Transverse colon (tissue), 4 donors: ENCODE measurements around the gene HCK. TPM values are rescaled to one million over a fixed set of nuclear protein-coding genes. Genes with fewer than 3 reads are reported as not detected.

Experiments
- DNase-seq: peaks from one replicate; pipeline ENCODE4 v3.0.0-alpha.2; 2019
- H3K27ac ChIP-seq, 4 donors: fragments of 200-600 bp; sonication (generic); 2 replicates each; pipeline ENCODE4 v1.5.1; 2016 to 2018; ENCODE audit warnings: inconsistent platforms in 4 of 4
- H3K27me3 ChIP-seq: fragments of 200-600 bp; sonication (generic); 2 replicates; pipeline ENCODE4 v1.5.1; 2017; ENCODE audit warnings: inconsistent platforms
- H3K36me3 ChIP-seq, 4 donors: fragments of 200-600 bp; sonication (generic); 2 replicates each; pipeline ENCODE4 v1.5.1; 2017 to 2019; ENCODE audit warnings: inconsistent platforms in 4 of 4
- H3K4me1 ChIP-seq, 4 donors: fragments of 200-600 bp; sonication (generic); 2 replicates each; pipeline ENCODE4 v1.5.1; 2017 to 2020; ENCODE audit warnings: inconsistent platforms in 4 of 4
- H3K4me3 ChIP-seq, 4 donors: fragments of 200-600 bp; sonication (generic); 1 replicate in 1 of 4; 2 replicates in 3 of 4; pipeline versions ENCODE4 v1.5.1 to v1.6.1; 2017 to 2019; ENCODE audit warnings: inconsistent platforms in 4 of 4
- H3K9me3 ChIP-seq, 2 donors: fragments of 200-600 bp; sonication (generic); 2 replicates each; pipeline ENCODE4 v1.5.1; 2017 to 2019; ENCODE audit warnings: inconsistent platforms in 2 of 2
- EP300 ChIP-seq: sonication (generic); formaldehyde crosslinking; IDR thresholded peaks from one replicate; pipeline ENCODE4 v1.6.1; 2017; ENCODE audit warnings: antibody characterized with exemption, low read depth
- POLR2A ChIP-seq: fragments of 450-650 bp; IDR thresholded peaks from one replicate; pipeline ENCODE4 v1.6.1; 2016; ENCODE audit warnings: antibody characterized with exemption, mild to moderate bottlenecking, moderate library complexity
- POLR2AphosphoS5 ChIP-seq, 3 donors: sonication (generic); formaldehyde crosslinking; IDR thresholded peaks; one replicate each; pipeline ENCODE4 v1.6.1; 2016; ENCODE audit warnings: antibody characterized with exemption in 3 of 3
- WGBS, 2 donors: methylation state at CpG; one replicate each; pipeline ENCODE4 v1.1.5; 2018; ENCODE audit warnings: low coverage in 1 of 2; 5-methylcytosine and 5-hydroxymethylcytosine counted together
- in situ Hi-C, 4 donors: fragments of 200-750 bp; cut with MboI; loops; one replicate each; pipeline versions ENCODE4 v1.15.0 to v1.15.1; 2017; ENCODE audit warnings: low sequenced_read_pairs in 3 of 4, low pct_ligation_motif_present in 1 of 4, low pct_unique_long_range_greater_than_20kb in 1 of 4
- intact Hi-C: fragments of 100-400 bp; cut with DNase I; formaldehyde crosslinking; loops from one replicate; pipeline ENCODE4 v1.15.1; 2023; ENCODE audit warnings: low total_unique reads
- total RNA-seq, 4 donors: library from RNA; depleted of rRNA; stranded (reverse); fragments of >200 nt; gene quantifications; one replicate each; pipeline ENCODE4 v1.1.0, GENCODE V29; 2016
- TF ChIP-seq, protein P1 (sequence below), 5 experiments: fragments of 200-600 bp in 3 of 5; fragments of 450-650 bp in 2 of 5; sonication (generic) in 3 of 5; IDR thresholded peaks; 1 replicate in 2 of 5; 2 replicates in 3 of 5; pipeline ENCODE4 v1.5.1; 2016 to 2017; ENCODE audit warnings: antibody characterized with exemption in 5 of 5, inconsistent platforms in 3 of 5, mild to moderate bottlenecking in 2 of 5, moderate library complexity in 1 of 5

HCK gene
- total RNA-seq, 4 donors from 2014 or later = 9.7 to 22.7 (median 11.7) TPM

DNA sequence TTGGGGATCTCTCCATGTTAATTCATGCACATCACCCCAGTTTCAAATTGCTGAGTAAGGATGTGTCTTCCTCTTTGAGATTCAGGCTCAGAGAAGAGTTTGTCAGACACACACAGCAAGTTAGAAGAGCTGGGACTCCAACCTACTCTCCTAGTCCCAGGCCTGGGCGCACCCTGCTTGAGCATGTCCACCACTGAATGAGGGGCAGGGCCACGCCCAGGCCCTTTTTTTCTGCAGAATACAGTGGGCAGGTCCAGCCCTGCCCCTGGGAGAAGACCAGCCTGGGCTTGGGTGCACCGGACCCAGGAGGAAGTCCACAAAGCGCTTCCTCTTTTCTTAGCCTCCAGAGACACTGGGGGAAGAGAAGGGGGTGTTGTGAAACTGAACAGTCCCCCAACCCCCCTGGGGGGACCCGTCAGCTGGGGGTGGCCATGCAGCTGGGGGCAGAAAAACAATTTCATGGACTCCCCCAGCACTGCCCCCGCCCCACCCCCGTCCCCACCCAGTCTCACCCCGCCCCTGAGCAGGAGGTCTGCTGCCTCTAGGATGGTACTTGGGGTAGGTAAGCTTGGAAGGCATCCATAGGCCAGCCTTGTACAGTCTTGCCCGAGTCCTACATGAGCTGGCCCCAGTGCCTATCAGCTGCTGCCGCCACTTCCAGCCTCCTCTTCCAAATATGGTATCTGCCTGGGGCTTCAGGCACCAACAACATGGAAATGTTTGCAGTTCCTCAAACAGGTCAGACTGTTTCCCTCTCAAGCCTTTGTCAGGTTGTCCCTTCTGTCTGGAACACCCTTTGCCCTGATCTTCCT, 11.7 kb upstream of the HCK start:
- DNase-seq = peak; percentile 30
- no peaks in the 10 kb centered on the region for H3K9me3 ChIP-seq
- H3K36me3 ChIP-seq = no peaks in the 10 kb centered on the region
- H3K27me3 ChIP-seq = peaks cover 28% of the 10 kb centered on the region
- TF ChIP-seq POLR2A (no peak), POLR2AphosphoS5 (IDR thresholded peaks at IDR 0.05) (no peak), EP300 (no peak)
- TF ChIP-seq, protein P1, sequence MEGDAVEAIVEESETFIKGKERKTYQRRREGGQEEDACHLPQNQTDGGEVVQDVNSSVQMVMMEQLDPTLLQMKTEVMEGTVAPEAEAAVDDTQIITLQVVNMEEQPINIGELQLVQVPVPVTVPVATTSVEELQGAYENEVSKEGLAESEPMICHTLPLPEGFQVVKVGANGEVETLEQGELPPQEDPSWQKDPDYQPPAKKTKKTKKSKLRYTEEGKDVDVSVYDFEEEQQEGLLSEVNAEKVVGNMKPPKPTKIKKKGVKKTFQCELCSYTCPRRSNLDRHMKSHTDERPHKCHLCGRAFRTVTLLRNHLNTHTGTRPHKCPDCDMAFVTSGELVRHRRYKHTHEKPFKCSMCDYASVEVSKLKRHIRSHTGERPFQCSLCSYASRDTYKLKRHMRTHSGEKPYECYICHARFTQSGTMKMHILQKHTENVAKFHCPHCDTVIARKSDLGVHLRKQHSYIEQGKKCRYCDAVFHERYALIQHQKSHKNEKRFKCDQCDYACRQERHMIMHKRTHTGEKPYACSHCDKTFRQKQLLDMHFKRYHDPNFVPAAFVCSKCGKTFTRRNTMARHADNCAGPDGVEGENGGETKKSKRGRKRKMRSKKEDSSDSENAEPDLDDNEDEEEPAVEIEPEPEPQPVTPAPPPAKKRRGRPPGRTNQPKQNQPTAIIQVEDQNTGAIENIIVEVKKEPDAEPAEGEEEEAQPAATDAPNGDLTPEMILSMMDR (IDR thresholded peaks at IDR 0.05) = no peak
- H3K4me3 ChIP-seq = no peak overlapping the region
- no peaks in the 10 kb centered on the region for H3K4me1 ChIP-seq
- in situ Hi-C loops (no loop called here), intact Hi-C loops (no loop called here)
- WGBS, 2 donors = 33% methylated on average over 10 of the region's 10 CpGs; no CpG with 5 or more reads in 1 of the 2 donors
- H3K27ac ChIP-seq = no peak overlapping the region

GRCh38 chr20:32045999-32046398, 6.0 kb upstream of the HCK start:
- peaks cover 0 to 2% (median 0%) of the 10 kb centered on the region in 4 donors for H3K4me1 ChIP-seq
- WGBS, 2 donors = 49 to 77% methylated on average over 3 of the region's 3 CpGs
- DNase-seq = no peak
- no peaks in the 10 kb centered on the region for H3K36me3 ChIP-seq
- TF ChIP-seq, protein P1 (IDR thresholded peaks at IDR 0.05) = no peak
- TF ChIP-seq POLR2AphosphoS5 (IDR thresholded peaks at IDR 0.05) (no peak), EP300 (no peak), POLR2A (no peak)
- no peaks in the 10 kb centered on the region for H3K9me3 ChIP-seq
- H3K27me3 ChIP-seq = peaks cover 29% of the 10 kb centered on the region
- intact Hi-C loops (no loop called here), in situ Hi-C loops (no loop called here)
- H3K4me3 ChIP-seq = no peak overlapping the region
- H3K27ac ChIP-seq = no peak overlapping the region

GRCh38 chr20:32050324-32050841, 1.7 kb upstream of the HCK start:
- no peak for DNase-seq
- H3K36me3 ChIP-seq = no peaks in the 10 kb centered on the region
- TF ChIP-seq POLR2AphosphoS5 (IDR thresholded peaks at IDR 0.05) (no peak), EP300 (no peak), POLR2A (no peak)
- TF ChIP-seq, protein P1 (IDR thresholded peaks at IDR 0.05) = no peak
- in situ Hi-C loops (no loop called here), intact Hi-C loops (no loop called here)
- H3K9me3 ChIP-seq = no peaks in the 10 kb centered on the region
- H3K4me1 ChIP-seq = peaks cover 0 to 17% (median 9%) of the 10 kb centered on the region in 4 donors
- peaks cover 62% of the 10 kb centered on the region for H3K27me3 ChIP-seq
- H3K27ac ChIP-seq = no peak overlapping the region
- no peak overlapping the region for H3K4me3 ChIP-seq
- 90 to 96% methylated on average over 3 to 4 of the region's 4 CpGs for WGBS, 2 donors

DNA sequence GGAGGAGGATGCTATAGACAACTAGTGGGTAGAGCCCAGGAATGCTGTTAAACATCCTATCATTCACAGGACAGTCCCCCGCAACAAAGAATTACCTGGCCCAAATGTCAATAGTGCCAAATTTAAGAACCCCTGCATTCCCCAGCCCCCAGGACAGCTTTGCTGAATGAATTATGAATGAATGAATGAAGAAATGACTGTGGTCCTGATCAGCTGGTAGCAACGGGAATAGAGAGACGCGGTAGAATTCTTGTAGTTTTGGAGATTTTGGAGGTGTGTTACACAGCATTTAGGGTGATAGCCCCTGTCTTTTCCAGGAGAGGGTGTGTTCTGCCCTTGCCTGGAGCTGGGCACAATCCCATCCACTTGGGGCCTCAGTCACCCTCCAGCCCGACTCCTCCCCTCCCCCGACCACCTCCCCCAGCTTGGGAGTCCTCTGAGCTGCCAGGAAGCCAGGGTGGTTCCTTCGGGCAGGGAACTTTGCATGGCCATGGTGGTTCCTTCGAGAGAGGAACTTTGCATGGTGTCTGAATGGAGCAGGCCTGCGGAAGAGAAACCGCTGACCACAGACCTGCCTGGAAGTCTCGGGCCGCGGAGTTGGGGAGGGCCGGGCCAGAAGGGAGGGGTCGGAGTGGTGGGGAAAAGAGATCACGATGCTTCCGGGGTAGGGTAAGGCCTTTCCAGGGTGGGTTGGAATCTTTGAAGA, 1.0 kb upstream of the HCK start:
- in situ Hi-C loops (no loop called here), intact Hi-C loops (no loop called here)
- TF ChIP-seq EP300 (no peak), POLR2A (no peak), POLR2AphosphoS5 (IDR thresholded peaks at IDR 0.05) (no peak)
- TF ChIP-seq, protein P1 (IDR thresholded peaks at IDR 0.05) = no peak
- H3K27me3 ChIP-seq = peaks cover 68% of the 10 kb centered on the region
- 20 to 68% methylated on average over 4 to 17 of the region's 17 CpGs for WGBS, 2 donors
- H3K4me3 ChIP-seq = no peak overlapping the region
- H3K4me1 ChIP-seq = peaks cover 0 to 17% (median 9%) of the 10 kb centered on the region in 4 donors
- peak; percentile 44 for DNase-seq
- no peaks in the 10 kb centered on the region for H3K9me3 ChIP-seq
- peak overlapping the region in 2 of 4 donors; percentile 73 to 77 for H3K27ac ChIP-seq
- no peaks in the 10 kb centered on the region for H3K36me3 ChIP-seq
